RCC 7860 (cell line): ENCODE results near the gene ZNF580.
A peak's percentile ranks its signal among the peaks of the same experiment; 100 is the strongest.

Experiments
- DNase-seq: peaks from one replicate; pipeline ENCODE4 v3.0.0-alpha.2; 2015; ENCODE audit warnings: low spot score
- FAIRE-seq: peaks from 2 replicates; lab custom pipeline; 2012; peaks lifted over from hg19 to GRCh38; lab: Jason Lieb, UNC

ZNF580 gene, protein sequence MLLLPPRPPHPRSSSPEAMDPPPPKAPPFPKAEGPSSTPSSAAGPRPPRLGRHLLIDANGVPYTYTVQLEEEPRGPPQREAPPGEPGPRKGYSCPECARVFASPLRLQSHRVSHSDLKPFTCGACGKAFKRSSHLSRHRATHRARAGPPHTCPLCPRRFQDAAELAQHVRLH

DNA sequence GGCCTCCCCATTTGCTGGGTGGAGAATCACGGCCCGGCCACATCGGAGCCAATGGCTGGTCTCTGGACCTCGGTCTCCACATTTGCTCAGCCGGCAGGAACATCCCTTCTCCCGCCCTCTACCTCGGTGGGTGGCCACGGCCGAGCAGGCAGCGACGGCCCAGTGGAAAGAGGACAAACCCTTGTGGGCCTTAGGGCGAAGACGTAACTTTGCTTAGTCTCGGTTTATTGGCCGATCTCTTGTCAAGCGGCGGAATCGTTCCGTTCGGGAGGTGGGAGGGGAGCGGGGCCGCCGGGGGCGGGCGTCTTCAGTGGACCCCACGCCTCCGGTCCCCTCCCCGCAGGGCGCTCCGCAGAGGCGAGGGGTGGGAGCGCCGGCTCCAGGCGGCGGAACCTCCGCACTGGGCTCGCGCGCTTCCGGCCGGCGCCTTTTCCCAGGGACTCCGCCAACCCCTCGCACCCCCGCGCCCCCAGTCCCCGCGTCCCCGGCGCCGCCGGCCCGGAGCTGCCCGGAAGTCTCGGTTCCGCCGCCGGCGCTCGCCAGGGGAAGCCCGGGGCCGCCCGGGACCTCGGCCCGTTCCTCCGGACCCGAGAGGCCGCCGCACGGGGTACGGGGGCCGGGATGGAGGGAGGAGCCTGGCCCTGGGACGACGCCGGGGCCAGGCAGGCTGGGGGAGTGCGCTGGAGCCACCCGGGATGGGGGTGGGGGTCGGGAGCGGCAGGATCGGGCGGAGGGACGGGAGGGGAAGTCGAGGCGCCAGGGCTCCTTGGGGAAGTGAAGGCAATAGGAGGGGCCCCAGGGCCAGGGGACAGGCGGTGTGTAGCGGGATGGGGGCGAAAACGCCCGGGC lies at the start of gene ZNF580:
Gene ZNF580, plus strand, starts transcription at position 426 of the 849 bp plus-strand sequence. CDS start 1,507 bp downstream, outside the sequence.
- FAIRE-seq (no peak), DNase-seq (peak; percentile 53)

DNA sequence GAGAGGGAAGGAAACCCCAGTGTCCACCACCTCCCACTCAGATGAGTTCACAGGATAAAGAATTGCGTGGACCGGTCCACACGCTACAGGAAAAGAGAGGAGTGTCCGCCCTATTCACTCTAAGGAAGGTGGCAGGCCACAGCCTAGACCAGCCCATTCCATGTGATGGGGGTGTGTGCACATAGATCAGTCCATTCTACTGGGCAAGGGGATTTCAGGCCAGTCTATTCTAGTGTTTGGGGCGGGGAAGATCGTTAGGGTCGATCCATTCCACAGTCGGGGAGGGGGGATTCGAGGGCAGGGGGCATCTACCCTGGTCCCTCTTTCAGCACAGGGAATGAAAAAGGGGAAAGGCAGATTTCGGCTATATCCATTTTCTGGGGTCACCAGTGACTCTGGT lies 49.2 kb upstream of the ZNF580 start:
- DNase-seq, result no peak
- FAIRE-seq, result no peak

DNA sequence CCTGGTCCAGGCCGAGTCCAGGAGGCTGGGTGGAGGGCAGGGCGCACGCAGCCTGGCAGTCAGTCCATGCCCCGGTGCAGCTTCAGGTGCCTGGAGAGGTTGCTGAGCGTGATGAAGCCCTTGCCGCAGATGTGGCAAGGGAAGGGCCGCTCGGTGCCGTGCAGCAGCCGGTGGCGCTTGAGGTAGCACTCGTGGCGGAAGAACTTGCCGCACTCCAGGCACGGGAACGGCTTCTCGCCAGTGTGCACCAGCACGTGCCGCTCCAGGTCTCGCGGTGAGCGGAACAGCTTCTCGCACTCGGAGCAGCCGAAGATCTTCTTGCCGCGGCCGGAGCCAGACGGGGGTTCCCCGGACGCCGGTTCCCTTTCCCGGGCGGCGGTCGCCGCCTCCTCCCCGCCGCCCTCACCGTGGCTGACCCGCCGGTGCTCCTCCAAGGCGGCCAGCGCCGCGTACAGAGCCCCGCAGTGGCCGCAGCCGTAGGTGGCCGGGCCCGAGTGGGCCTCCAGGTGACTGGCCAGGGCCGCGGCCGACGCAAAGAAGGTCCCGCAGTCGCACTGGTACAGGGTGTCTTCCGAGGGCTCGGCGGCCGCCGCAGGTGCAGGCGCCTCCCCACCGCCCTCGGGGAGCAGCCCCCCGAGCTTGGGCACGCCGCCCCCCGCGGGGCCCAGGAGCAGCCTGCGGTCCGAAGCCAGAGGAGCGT lies 48.3 kb upstream of the ZNF580 start:
- no peak for FAIRE-seq
- no peak for DNase-seq

DNA sequence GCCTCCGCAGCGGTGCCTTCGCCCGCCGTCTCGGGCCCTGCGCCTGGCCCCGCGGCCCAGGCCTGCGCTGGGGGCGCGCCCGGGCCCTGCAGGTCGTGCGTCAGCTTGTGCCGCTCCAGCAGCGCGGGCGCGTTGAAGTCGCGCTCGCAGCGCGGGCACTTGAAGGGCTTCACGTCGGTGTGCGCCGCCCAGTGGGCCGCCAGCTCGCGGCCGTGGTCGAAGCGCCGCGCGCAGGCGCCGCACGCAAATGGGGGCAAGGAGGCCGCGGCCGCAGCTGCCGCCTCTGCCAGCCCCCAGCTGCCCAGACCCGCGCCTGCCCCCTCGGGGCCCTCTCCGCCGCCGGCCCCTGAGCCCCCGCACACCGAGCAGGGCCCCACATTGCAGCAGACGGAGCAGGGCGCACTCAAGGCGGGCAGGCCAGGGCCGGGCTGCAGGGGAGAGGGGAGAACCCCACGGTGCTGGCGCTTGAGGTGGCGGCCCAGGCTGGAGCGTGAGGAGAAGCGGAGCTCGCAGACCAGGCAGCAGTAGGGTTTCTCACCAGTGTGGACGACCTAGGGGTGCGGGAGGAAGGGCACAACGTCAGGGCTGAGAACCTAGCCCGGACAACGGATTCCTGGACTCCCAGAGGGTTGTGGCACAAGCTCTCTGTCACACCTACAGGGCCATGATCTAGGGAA lies 47.6 kb upstream of the ZNF580 start:
- FAIRE-seq, result no peak

DNA sequence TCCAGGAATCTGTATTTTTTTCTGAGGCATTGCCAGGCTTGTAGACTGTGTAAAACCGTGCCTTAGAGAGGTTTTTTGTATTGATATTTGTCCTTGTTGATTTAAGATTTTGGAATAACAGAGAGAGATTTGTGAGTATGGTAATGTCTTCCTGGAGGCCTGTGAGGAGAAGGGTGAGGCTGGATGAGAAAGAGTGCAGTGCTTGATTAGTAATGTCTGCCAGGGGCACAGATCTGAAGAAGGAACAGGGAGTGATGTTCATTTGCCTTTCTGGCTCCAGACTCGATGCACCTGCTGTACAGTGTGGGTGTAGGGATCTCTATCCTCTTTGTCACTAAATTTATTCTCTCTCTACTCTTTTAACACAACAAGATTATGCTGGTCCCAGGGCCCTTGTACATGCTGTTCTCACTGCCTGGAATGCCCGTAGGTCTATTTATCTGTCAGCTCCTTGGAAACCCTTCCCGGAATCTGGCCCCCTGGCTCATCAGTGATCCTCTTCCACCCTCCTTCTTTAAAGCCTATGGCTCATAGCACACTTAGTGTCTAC lies 45.7 kb upstream of the ZNF580 start:
- no peak for DNase-seq
- FAIRE-seq, result no peak

More for the DNA sequence above, 47.6 kb upstream of the ZNF580 start:
- no peak for DNase-seq

DNA sequence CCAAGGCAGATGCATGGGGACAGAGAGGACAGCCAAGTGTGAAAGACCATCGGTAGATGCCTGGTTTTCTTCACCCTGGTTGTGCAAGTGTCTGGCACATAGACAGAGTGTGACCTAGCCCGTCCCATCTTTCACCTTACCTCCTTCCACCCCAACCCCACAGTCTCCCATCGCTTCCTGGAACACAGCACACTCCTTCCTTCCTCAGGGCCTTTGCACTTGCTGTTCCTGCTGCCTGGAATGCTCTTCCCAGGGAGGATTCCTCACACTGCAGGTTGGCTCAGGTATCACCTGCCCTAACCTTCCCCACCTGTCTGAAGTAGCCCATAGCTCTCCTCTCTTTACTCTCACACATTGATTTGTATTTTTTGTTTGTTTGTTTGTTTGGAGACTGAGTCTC lies 44.5 kb upstream of the ZNF580 start:
- no peak for FAIRE-seq

DNA sequence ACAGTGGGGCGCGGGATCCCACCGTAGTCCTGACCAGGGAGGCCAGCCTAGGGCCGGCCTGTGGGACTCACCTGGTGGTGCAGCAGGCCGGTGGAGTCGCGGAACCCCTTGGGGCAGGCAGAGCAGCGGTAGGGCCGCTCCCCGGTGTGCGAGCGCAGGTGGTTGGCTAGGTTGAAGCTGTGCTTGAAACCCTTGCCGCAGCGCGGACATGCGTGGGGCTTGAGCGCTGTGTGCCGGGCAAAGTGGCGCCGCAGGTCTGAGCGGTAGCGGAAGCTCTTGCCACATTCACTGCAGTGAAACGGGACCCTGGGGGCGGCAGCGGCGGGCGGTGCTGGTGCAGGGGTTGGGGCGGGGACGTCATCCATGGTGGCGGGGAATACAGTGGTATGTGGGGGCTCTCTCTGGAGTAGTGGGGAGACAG lies 43.3 kb upstream of the ZNF580 start:
- DNase-seq (no peak), FAIRE-seq (no peak)

More for the DNA sequence above, 44.5 kb upstream of the ZNF580 start:
- no peak for DNase-seq

DNA sequence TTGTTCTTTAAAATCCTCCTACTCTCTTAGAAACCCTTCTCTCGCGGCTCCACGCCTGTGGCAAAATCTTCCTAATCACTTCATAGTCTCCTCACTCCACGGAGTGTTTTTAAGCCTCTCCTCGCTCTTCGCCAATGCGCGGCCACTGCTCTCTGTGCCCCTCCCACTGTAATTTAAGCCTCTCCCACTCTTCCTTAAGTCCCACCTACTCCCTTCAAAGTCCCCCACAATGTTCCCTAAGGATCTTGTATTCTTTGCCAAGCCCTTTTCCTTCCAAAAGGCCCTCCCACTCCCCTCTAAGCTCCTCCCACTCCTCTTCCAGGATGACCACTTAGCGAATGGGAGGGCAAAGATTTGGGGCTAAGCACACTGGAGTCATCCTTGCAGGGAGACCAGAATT lies 42.8 kb upstream of the ZNF580 start:
- FAIRE-seq, result no peak
- DNase-seq, result no peak

DNA sequence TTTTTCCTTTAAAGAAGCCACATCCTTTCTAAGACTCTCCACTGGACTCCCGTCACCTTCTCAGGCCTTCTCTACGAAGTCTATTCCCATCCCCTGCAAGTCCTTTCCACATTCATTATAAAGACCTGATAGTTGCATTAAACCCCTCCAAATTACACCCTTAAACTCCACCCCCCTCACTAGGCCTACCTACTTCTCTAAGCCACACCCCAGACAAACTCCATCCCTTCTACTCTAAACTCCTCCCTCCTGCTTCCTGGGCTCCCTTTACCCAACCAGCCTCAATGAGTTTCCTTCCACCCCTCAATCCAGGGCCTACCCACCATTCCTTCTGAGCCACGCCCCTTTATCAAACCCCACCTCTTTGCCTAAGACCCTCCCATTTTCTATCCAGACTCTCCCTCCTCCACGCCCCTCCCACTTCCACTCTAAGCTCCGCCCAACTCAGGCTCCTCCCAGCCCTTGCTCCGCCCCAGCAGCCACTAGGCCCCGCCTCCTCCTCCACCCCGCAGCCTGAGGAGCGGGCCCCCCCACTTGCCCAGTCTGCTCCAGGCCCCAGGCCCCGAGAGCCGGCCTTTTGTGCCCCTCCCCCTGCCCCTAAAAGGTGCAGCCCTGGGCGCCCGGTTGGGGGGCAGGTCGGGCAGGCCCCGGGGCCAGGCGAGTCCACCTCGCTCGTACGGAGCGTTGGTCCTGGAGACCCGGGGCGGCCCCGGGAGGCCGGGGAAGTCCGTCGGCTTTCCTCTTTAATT lies 41.9 kb upstream of the ZNF580 start:
- DNase-seq (peak; percentile 76), FAIRE-seq (peak; percentile 75)

DNA sequence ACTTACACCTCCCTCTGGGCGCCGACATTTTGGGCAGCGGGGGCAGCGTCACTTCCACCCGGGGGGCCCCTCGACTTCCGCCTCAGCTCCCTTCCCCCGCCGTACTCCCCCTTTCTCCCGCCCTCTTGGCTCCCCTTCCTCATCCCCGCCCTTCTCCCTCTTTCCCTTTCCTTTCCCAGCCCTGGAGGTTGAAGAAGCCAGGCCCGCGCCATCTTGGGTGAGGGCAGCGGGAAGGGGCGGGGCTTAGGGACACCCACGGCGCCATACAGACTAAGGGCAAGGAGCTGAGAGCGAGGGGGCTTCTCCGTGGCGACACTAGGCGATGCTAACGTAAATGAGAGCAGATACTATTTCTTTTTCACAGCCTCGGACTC lies 41.3 kb upstream of the ZNF580 start, which contains the start of gene FIZ1:
Gene FIZ1, minus strand, starts transcription at position 50 of the 374 bp plus-strand sequence. CDS start 1,652 bp downstream, outside the sequence.
- FAIRE-seq, result peak; percentile 35

DNA sequence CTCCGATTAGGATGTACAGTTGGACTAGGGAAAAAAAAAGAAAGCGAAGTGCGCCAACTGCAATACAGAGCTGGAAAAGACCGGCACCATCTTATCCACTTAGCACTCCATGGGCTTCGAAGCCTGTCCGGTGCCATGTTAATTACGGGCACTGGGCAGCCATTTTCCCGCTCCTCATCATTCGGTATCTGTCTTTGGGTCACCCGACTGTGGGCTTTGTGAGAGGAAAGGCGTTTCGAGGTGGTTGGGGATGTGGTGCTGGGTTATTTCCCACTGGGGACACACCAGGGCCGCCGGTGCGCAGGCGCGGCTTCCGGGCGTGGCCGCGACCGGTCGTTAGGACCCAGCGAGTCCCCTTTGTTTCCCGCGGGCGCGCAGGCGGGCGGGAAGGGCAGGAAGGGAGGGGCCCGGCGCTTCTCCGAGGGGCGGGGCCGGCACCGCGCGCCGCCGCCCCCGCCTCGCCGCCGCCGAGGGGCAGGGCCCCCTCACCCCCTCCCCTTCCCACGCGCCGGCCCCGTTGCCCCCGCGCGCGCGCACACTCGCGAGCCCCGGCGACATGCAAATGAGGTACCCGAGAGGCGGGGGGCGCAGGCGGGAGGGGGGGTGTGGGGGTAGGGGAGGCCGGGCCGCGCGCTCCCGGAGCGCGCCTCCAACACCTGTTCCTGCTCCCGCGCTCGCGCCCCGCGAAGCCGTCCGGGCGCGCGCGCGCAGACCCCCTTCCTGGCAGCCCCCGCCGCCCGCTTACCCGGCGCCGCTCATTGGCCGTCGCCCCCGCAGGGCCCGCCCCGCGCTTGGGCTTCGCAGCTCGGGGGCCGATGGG lies 40.8 kb upstream of the ZNF580 start, which contains the start of gene ZNF524:
Gene ZNF524, plus strand, starts transcription at position 447 of the 820 bp plus-strand sequence. CDS start 1,825 bp downstream, outside the sequence.
- FAIRE-seq (no peak), DNase-seq (peak; percentile 51)

More for the DNA sequence above, 41.3 kb upstream of the ZNF580 start, which contains the start of gene FIZ1:
- peak; percentile 82 for DNase-seq

DNA sequence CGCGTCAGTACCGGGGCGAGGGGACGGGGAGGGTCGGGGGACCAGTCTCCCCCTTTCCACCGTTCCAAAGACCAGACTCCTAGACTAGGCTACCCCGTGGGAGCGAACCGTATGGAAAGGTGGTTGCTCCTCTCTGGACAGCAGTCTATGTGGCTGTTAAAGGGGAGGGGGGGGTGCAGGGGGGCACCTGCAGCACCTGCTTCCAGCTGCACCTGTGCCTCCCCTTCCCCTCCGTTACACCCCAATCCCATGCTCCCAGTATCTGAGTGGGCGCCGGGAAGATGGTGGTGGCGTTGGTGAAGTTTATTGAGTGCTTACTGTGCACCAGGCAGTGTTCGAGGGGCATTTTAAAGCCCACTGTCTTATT lies 40.2 kb upstream of the ZNF580 start:
- FAIRE-seq (no peak), DNase-seq (no peak)

DNA sequence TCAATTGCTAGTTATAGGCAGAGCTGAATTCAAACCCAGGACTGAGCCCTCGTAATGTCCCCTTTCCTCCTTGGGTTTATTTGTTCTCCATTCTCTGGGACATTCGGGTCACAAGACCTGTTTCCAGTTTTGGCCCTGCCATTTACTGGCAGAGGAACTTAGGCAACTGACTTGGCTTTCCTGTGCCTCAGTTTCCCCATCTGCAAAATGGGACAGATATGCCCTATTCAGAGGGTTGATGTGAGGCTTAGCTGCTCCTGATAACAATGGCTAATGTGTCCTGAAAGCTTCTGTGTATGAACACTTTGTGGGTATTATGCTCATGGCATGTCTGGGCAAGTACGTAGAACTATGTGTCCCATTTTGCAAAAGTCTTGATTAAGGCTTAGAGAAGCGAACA lies 39.7 kb upstream of the ZNF580 start:
- DNase-seq, result no peak
- no peak for FAIRE-seq

DNA sequence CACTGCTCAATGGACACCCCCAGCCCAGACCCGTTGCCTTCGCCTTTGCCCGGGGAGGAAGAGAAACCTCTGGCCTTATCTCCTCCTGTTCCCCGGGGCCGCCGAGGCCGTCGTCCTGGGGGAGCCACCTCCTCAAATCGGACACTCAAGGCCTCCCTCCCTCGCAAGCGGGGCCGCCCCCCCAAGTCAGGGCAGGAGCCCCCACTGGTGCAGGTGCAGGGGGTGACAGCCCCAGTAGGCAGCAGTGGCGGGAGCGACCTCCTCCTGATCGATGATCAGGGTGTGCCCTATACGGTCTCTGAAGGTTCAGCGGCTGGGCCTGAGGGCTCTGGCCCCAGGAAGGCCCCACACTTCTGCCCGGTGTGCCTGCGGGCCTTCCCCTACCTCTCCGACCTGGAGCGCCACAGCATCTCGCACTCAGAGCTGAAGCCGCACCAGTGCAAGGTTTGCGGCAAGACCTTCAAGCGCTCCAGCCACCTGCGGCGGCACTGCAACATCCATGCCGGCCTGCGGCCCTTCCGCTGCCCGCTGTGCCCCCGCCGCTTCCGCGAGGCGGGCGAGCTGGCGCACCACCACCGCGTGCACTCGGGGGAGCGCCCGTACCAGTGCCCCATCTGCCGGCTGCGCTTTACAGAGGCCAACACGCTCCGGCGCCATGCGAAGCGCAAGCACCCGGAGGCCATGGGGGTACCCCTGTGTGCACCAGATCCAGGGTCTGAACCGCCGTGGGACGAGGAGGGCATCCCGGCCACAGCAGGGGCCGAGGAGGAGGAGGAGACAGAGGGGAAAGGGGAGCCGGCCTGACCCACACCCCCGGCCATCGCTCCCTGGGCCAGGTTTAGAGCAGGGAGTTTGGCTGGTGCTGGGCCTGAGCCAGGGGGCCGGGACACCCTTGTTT lies 38.4 kb upstream of the ZNF580 start:
- DNase-seq, result no peak
- no peak for FAIRE-seq

DNA sequence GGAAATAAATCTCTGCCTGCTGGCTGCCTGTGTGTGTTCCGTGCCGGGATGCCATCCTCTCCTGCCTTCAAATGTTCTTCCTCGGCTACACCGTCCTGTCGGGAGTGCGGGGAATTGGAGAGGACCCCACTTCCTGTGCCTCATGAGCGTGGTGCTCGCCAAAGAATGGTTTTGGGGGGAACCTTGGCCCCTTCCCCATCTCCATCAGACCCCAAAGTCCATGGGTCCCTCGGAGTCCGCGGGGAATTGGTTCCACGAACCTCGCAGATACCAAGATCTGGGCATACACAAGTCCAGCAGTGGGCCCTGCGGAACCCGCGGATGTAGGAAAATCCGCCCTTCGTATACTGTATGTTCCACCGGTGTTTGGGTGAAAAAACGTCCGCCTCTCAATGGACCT lies 37.7 kb upstream of the ZNF580 start:
- no peak for FAIRE-seq

DNA sequence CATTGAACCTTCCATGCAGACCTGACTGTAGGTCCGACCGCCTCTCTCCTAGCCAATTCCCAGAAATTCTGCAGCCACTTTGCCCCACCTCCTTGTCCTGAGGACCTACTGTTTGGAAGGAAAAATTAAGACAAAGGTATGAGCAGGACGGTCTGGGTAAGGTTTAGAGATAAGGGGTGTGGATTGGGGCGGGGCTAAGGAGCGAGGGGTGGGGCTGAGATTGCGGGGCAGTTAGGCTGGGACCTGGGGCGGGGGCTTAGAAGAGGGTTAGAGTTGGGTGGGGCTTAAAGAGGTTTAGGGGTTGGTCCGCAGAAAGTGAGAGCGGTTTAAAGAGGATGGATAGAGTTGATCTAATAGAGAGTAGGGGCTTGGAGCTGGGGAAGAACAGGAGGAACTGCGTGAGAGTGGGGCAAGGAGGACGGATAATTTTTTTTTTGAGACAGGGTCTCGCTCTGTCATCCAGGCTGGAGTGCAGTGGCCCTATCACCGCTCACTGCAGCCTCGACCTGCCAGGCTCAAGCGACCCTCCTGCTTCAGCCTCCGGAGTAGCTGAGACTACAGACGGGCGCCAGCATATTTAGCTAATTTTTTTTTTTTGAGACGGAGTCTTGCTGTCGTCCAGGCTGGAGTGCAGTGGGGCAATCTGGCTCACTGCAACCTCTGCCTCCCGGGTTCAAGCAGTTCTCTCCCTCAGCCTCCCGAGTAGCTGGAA lies 37.1 kb upstream of the ZNF580 start:
- FAIRE-seq, result no peak
- DNase-seq, result no peak

More for the DNA sequence above, 37.7 kb upstream of the ZNF580 start:
- no peak for DNase-seq

DNA sequence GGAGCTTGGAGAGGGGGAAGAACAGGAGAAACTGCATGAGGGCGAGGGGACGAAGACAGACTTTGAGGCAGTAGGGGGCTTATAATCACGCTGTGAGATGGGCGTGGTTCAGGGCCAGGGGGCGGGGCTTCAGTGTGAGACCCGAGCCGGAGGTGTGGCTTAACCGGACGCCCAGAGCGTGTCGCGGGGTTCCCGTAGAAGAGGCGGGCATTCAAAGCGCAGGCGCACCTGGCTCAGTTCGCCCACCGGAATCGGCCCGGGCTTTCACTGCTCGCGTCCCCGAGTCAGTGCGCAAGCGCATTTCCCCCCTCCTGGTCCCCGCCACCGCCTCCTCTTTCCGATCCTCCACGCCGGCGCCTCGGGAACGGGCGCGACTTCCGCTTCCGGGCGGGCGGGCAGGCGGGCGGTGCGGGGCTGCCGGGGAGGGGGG lies 35.6 kb upstream of the ZNF580 start:
- peak; percentile 89 for DNase-seq
- no peak for FAIRE-seq
